HG03039 (cell line): ENCODE data around the gene EXOC4.

Source experiments
- ATAC-seq: cut with Tn5 transposase; IDR thresholded peaks from one replicate; pipeline ENCODE4 v1.9.1; 2021; ENCODE audit warnings: mild to moderate bottlenecking, moderate library complexity; ENCODE audit not compliant: unreplicated experiment

The EXOC4 gene

DNA sequence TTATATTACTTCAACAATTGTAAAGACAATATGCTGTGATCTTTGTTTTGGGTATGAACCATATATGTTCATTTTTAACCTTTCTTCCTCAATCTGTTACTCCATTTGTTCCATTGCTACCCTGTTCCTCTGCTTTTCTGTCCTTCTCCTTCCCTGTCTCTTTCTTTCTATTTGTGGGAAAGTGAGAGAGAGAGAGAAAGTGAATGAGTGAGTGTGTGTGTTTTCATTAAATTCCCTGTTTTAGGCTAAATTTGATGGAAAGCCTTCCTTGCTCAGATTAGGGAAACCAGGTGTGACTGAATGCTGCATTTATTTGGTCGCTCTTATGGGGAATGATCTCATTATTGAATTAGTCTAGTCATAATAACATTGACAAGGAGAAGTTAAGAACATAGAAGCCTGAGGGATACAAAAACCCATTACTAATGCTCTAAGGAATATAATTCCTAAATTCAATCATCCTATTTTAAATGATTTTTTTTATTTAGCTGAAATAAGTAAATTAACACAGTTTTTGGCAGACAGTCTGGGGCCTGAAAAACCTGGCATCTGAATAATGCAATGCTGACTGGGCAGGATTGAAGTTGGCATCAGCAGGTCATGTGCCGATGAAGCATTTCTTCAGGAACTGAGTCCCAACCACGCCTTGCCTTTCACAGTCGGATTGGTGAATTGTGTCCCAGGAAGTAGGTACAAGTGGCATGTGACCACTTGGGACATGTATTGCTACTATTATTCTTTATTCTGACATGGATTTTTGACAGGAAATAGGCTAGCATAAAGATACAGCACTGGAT is 756.6 kb downstream of the EXOC4 start:
- no peak for ATAC-seq

DNA sequence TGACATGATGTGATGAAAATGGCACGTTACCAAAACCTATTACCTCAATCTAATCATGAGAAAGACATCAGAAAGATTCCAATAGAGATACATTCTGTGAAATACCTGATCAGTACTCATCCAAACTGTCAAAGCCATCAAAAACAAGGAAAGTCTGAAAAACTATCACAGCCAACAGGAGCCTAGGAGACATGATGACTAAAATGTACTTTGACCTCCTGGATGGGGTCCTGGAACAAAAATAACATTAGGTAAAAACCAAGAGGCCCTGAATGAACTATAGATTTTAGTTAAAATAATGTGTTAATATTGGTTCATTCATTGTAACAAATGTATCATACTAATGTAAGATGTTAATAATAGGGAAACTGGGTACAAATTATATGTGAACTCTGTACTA is 760.4 kb downstream of the EXOC4 start:
- ATAC-seq, result no peak

DNA sequence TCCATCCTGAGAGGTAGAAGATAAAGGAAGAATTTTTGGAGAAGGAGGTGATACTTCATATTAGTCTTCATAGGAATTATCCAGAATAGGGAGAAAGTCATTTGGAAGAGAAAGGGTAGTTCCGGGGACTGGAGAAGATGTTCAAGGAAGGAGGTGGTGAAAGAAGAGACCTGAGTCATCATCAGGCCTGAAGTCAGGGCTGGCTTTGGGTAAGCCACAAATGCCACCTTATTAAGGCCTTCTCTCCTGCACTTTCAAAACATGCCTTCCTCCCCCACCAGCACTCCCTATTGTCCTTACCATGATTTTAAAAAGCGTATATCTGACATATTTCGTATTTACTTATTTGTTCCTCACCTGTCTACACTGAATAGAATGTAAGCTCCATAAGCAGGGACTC is 762.1 kb downstream of the EXOC4 start:
- no peak for ATAC-seq

DNA sequence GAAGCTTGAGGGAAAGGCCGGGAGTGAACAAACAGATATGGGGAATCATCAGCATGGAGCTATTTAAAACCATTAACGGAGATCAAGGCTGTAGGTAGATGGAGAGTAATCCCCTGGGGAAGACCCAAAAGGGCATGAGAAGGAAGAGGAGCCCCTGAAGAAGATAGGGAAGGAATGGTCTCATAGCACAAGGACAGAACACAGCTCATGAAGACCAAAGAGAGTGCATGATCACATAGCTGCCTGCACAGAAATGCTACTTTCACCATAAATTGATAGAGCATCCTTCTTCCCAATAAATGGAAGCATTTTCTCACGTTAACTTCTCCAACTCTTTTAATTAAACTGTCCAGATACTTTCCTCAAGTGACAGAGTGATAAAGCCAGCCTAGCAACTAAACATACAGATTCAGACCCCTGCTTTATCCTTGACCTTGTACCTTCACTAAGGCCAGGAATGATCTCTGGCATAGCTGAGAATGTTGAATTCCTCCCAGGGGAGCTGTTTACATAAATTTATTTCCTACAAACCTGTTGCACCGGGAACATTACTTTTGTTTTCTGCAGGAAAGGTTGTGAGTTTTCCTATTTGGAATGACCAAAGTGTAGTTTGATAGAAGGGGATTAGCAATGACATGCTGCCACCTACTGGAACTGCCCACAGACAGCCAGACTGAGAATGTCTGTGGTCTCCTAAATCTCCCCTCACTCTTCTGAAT is 763.5 kb downstream of the EXOC4 start:
- ATAC-seq, result no peak

DNA sequence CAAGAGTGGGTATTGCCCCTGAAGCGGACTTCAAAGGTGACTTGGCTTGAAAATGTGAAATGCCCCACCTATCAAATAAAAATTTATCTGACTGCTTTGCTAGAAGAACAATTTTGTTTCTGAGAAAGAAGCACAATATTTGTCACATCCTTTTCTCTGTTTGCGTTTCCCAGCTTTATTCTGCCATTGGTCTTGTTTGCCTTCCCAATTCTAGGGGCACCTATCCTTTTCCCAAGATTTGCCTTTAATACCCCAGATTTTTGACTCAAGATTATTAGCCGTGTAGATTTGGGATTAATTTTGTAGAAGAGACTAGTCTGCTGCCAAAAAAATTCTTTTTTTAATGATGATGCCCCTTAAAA is 764.0 kb downstream of the EXOC4 start:
- no peak for ATAC-seq

DNA sequence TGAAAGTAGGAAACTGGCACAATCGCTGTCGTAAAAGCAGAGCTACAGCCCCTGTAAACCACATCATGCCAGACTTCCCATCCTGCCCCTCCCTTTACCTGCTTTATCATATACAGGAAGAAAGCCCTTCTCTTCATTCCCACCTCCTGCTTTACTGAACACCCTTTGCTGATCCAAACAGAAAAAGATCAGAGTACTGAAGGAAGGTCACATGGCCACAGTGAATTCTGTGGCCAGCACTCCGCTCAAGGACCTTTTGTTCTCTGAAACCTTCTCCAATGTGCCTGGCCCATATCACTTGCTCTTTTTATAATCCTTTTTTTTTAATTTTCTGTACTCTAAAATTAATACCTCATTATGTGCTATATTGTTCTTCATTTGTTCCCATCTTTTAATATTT is 765.4 kb downstream of the EXOC4 start:
- ATAC-seq, result no peak

DNA sequence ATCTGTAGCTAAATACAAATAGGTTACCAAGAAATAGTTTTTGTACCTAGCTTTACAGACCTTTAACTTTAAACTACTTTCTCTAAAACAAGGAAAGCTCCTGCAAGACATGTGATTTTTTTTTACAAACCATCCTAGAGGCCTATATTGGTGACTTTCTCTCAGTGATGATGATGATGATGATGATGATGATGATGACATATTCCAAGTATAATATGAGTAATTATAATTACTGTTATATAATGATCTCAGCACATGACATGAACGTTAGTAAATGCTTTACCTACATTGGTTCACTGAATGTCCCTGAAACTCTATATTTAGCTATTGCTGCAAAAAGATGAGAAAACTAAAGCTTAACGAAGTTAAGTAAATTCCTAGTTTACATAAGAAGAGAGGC is 766.4 kb downstream of the EXOC4 start:
- no peak for ATAC-seq

DNA sequence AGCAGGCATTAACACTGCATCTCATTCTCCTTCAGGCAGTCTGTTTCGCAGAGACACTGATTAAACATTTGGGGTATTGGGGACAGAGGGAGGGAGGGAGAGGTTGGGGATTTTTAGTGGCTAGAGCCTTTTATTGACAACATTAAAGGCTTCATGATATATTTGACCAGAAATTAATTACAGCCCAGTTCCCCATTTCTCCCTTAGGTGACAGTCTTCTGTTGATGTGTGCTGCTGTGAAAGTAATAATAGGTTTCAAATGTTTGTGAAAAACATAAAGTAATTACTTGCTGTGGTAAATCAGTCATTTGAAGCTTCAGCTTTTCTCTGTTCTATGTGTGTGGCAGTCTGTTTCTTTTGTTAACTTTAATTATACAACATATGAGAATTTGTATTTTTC is 769.0 kb downstream of the EXOC4 start:
- ATAC-seq, result no peak

DNA sequence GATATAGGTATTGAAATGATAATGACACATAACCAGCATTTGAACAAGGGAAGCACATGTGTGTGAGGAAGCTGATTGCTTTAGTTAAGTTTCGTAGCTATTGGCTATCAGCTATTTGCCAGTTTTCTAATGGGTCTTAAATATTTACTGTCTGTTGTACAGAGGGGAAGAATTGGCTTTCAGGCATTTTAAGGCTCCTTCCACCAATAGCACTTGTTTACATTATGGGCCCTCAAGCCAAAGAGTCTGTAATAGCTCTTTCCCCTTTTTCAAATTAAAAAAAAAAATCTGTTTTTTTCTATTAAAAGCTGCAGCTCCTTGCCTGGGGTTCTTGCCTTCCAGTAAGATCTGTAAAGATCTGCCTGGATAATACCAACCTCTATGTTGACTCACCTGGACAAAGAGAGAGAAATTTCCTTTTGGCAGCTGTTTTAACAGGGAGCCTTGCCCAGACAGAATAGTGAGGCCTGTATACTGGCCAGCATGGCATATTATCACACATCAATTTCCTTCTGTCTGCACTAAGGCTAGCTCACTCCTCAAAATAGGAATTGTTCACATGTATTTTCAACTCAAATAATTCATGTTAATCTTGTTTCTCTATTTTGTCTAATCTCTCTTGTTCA is 769.5 kb downstream of the EXOC4 start:
- ATAC-seq, result no peak

DNA sequence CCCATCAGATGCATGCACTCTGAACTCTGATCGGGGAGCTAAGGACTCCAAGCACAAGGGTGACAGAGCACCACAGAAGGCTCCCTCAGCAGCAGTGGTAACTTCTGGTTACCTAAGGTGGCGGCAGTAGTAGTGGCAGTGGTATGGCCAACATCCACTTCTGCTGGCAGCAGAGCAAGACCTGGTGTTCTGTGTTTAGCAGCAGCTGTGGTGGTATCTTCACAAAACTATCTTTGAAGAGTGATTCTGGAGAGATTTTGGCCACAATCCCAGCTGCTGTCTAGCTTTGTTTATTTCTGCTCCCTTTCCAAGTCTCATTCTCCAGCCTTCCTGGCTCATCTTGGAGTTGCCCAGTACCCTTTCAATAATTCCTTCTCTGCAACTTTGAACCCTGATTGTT is 771.9 kb downstream of the EXOC4 start:
- ATAC-seq, result no peak

DNA sequence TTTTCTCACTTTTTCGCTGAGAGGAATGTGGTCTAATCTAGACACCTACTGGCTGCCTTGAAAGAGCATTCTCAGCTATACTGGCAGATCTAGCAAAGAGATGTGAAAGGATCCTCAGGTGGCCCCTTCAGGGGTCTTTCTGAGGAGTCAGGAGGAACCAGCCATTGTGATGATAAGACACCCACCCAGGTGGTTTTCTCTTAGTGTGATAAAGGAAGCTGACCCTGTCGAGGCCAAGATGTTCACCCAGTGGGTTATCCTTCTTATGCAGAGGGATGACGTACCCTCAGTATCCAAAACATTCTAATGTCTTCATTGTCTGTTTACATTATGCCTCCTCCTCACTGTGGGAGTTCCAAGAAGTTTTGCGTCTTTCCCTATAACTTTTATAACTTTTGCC is 776.0 kb downstream of the EXOC4 start:
- no peak for ATAC-seq

DNA sequence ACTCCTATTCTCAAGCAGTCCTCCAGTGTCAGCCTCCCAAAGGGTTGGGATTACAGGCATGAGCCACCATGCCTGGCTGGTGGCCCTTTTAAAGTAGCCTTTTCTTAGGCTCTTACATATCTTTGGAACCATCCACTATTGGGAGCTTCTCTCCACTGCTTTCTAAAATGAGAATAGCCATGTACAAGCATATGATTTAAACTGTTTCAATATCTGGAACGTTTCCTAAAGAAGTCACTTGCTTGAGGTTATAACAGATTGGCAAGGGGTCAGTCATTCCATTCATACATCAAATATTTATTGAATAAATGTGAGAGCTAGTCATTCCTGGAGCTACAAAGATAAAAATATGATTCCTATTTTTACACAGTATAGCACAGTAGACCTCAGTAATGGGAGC is 776.9 kb downstream of the EXOC4 start:
- ATAC-seq, result no peak

DNA sequence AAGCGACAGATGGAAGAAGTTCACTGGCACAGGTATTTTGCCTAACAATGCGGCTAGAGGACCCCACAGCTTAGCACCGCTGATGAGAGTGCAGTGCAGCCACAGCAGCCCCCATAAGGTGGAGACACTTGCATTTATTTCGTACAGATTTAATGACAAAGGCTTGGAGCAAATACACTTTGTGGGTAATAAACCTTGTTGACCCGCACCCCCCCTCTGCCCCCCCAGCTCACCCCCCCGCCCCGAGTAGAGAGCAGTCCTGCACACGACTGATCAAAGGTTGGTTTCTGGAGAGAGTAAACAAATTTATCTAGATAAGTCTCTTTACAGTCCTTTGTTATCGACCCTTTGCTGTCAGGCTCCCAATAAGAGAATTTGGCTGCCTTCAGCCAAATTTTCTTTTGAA is 777.6 kb downstream of the EXOC4 start:
- no peak for ATAC-seq

DNA sequence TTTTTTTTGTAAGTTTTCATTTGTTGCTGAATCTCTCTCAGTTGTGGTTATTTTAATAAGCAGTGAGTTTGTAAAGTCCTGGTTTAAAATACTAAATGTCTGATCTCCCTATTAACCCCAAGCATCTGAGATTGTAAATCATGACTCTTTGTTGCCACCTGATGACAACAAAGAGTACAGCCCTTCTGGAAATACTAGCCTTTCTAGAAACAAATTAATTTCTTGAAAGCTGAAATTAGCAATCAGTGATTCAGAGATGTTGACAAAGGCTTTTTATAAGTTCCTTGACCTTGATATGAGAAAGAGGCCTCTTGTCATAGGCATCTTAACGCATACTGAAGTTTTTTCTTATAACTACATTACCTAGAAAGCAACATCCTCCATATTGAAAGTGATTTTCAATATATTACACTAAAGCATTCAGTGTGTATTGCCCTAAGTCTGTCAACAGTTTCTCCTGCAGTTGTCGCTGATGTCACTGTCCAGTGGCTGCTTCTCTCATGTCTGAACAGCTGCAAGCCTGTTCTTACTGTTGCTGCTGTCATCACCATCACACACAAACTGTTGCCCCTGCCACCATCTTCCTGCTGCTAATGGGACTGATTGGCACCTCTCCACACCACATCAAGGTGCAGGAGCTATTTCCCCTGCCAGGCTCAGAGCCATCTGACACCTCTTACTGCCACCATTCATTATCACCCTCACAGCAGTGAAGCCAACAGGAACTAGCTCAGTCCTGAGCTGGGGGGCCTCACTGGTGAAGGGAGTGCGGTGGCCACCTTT is 779.1 kb downstream of the EXOC4 start:
- ATAC-seq, result no peak

DNA sequence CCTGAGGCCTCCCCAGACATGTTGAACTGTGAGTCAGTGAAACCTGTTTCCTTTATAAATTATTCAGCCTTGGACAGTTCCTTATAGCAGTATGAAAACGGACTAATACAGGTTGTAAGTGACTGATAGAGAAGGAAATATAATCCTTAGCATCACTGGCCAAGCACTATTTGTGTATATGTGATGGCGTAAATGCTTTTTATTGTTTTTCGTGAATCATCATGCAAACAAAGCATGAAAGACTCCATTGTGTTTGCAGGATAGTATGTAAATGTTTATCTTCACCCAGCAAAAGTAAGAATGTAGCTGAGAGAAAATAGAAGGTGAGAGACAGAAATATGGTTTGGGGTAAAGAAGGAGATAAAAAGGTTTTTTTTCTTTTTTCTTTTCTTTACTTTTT is 781.8 kb downstream of the EXOC4 start:
- ATAC-seq, result no peak

DNA sequence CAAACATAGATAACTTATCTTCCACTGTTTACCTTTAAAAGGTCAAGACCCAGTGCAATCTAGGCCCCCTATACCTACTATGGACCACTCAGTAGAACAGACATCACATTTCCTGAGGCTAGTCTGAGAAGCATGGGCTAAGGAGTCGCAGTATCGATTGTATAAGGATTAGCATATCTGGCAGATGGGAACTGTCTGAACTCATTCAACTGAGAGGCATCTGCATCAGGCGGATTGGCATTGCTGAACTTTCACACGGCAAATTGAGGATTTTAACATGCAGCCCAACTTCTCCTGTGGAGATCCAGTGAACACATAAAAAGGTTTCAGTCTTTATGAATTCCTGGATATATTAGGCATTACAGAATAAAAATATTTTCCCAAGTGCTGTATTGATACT is 785.1 kb downstream of the EXOC4 start:
- no peak for ATAC-seq

DNA sequence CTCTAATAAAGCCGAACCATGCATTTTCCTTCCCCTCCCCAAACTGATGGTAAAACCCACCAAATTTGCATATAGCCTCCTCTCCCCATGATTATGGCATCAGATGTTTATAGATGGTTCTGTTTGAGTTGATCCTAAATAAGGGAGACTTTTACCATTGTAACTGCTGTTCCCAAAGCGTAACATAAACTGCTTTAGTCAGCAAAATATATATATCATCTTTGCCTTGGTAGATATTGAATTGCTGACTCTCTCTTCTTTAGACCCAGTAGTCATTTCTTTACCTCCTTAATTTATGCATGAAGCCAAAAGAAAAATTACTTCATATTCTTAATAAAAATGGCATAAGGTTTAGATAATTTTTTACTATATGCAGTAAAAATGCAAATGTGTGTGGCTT is 788.1 kb downstream of the EXOC4 start:
- ATAC-seq, result no peak

DNA sequence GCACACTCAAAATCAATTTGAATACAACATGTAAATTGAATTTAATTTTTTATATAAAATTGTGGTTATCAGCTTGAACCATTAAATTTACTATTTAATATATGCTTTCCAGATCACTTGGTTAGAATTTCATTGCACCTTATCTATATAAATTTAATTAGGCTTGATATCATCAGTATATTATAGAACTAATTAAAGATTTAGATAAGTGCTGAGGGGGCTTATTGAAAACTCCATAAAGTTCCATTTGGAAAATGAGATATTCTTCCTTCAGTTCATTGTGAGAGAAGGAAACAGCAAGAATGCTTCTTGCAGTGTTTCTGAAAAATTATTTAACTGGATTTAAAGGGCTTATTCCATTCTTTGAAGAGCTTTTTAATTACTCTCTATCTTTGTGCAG is 788.6 kb downstream of the EXOC4 start:
- no peak for ATAC-seq

DNA sequence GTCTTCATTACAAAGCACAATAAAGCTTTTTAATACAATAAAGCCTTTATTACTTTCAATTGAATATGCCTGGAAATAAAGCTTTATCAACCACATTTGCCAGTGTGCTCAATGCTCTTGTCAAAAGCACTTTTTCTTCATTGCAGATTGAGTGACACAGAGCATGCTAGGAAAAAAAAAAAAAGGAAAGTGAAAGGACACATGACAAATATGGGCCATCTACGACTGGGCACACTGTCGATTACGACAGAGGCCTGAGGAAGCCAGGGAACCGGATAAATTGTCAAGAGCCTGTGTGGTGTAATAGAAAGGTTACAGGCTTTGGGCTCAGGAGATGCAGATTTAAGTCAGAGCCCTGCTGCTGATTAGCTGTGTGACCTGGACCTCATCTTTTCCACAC is 789.4 kb downstream of the EXOC4 start:
- ATAC-seq, result no peak

DNA sequence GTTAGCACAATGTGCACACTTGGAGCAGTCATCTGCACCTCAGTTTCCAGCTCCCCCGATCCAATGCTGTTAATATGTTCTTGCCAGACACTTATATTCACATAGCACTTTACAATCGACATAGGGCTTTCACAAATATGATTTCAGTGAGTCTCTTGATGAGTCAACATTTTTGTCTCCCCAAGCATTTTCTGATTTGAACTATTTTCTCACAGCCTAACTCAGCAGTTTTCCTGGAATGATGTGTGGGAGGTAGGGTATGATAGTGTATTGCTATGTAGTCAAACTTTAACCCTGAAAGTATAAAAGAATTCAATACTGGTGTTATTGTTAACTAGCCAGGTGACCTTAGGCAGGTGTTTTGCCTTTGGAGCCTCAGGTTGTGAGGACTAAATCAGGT is 791.8 kb downstream of the EXOC4 start:
- ATAC-seq, result no peak

DNA sequence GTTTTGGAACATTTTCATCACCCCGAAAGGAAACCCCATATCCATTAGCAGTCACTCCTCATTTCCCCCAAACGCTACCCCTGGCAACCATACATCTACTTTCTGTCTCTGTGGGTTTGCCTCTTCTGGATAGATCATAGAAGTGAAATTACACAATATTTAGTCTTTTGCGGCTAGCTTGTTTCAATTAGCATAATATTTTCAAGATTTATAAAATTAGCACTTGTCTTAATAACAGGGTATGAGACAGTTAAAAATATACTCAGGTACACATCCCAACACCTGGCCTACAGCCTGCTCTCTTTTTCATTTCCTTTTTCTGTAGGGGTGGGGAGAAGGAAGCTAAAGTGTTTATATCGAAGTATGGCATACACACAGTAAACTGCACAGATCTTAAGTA is 792.8 kb downstream of the EXOC4 start:
- ATAC-seq, result no peak
